AG09309 (cell line): Measurements from ENCODE around the gene RAI1.

Experiments
- DNase-seq: peaks from one replicate; pipeline ENCODE4 v3.0.0-alpha.2; 2010; ENCODE audit warnings: low read depth
- H3K4me3 ChIP-seq: 2 replicates; pipeline ENCODE4 v1.5.1; 2011; ENCODE audit warnings: mild to moderate bottlenecking, low read depth, low read length, moderate library complexity; ENCODE audit not compliant: control insufficient read depth
- TF ChIP-seq, protein P1 (sequence below): IDR thresholded peaks from 2 replicates; pipeline ENCODE4 v1.5.1; 2011; ENCODE audit warnings: mild to moderate bottlenecking, low read depth, low read length, inconsistent platforms; ENCODE audit not compliant: insufficient read depth, control insufficient read depth; ENCODE audit errors: missing control alignments

RAI1 gene

DNA sequence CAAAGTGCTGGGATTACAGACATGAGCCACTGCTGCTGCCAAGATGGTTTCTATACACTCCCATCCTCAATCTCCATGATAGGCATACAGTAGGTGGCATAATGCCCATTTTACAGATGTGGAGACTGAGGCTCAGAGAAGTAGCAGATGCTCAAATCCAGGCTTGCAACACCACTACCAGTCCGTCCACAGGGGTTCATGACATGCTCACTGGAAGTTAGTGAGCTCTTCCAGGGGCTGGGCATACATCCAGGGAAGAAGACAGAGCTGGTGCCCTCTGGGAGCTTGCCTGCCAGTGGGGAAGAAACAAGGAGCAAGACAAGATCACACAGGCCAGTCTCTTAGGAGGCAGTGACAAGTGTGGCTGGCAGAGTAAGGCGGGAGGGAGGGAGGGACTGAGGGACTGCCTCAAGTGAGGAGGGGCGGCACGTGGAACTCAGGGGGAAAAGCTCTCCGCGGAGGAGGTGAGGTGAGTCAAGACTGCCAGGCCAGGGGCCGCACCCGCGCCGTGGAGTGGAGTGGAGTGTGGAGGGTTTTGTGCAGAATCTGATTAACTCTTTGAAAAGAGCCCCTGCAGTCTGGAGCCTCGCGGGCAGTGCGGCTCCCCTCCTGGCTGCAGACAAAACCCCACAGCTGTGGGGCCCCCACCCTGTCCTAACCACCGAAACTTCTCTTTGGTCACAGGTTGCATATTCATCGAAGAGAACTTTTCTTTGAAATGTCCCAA is 127.6 kb downstream of the RAI1 start:
- no peak for DNase-seq
- TF ChIP-seq, protein P1, sequence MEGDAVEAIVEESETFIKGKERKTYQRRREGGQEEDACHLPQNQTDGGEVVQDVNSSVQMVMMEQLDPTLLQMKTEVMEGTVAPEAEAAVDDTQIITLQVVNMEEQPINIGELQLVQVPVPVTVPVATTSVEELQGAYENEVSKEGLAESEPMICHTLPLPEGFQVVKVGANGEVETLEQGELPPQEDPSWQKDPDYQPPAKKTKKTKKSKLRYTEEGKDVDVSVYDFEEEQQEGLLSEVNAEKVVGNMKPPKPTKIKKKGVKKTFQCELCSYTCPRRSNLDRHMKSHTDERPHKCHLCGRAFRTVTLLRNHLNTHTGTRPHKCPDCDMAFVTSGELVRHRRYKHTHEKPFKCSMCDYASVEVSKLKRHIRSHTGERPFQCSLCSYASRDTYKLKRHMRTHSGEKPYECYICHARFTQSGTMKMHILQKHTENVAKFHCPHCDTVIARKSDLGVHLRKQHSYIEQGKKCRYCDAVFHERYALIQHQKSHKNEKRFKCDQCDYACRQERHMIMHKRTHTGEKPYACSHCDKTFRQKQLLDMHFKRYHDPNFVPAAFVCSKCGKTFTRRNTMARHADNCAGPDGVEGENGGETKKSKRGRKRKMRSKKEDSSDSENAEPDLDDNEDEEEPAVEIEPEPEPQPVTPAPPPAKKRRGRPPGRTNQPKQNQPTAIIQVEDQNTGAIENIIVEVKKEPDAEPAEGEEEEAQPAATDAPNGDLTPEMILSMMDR = no peak
- H3K4me3 ChIP-seq = no peak overlapping the region

DNA sequence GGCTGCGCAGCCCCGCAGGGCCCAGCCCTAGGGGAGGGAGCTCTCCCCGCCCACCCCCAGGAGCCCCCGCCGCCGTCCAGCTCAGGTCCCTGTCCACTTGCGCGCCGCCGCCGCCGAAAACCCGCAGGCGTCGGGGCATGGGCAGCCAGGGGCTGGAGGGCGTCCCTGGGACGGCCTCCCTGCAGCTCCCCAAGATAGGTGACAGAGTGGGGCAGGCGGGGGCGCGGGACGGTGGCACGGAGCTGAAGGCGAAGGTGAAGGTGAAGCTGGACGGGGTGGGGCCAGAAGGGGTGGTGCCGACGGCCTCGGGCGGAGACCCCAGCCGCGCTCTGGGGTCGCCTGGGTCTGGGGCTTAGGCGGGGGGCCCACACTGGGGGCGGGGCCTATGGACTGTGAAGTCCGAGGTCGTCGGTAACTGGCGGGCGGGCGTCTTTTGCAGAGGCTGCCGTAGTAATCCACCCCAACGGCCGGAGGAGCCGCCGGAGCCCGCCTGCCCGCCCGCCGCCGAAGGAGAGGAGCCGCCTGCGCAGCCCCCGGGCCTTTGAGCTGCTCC is 128.3 kb downstream of the RAI1 start:
- no peak overlapping the region for H3K4me3 ChIP-seq
- DNase-seq = no peak
- TF ChIP-seq, protein P1 = no peak

DNA sequence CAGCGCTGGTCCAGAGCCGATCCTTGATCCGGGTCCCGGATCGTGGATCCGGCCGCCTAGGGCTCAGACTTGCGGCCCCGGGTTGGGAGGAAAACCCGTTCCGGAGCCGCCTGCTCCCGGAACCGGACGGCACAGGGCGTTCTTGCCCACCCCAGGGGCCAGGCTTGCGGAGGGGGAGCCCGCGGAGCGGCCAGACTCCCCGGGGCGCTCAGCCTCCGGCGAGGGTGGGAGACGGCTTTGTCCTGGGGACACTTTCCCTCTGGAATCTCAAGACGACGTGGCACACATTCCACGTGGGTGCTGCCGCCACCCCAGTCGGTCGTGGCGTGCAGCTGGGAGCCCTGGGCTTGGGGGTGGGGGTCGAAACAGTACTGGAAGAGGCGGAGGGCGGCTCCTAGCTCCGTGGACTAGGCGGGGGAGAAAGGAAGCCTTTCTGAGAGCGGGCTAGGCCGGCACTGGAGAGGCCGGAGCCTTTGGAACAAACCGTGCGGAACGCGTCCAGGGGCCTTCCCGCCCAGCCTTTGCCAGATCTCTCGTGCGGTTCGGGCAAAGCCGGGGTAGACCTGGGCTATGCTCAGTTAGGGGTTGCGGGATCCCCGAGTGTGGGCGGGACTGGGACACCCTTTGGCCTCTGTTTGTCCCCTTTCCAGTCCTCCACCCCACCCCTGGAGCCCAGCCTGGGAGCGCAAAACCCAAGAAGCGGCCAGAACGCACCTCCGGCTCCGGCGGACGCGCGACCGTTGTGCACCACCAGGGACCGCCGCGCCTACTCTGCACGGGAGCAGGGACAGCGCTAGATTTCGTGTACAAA is 129.0 kb downstream of the RAI1 start:
- no peak for DNase-seq
- no peak overlapping the region for H3K4me3 ChIP-seq
- TF ChIP-seq, protein P1 = no peak

DNA sequence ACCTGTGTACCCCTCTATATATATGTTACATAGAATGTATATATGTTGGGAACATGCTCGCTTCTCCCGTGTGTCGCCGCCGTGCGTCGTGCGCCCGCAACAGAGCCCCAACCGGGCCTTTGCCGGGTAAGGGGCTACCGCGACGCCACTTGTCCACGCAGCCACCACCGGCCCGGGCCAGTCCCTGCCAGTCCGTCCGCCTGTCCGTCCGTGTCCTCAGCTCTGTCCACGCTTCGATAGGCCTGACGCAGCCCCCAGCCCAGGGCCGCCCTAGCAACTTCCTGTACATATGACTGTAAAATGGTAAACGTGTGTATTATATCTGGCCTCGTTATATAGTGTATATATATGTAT is 129.6 kb downstream of the RAI1 start:
- no peak overlapping the region for H3K4me3 ChIP-seq
- TF ChIP-seq, protein P1 = no peak
- DNase-seq = no peak

DNA sequence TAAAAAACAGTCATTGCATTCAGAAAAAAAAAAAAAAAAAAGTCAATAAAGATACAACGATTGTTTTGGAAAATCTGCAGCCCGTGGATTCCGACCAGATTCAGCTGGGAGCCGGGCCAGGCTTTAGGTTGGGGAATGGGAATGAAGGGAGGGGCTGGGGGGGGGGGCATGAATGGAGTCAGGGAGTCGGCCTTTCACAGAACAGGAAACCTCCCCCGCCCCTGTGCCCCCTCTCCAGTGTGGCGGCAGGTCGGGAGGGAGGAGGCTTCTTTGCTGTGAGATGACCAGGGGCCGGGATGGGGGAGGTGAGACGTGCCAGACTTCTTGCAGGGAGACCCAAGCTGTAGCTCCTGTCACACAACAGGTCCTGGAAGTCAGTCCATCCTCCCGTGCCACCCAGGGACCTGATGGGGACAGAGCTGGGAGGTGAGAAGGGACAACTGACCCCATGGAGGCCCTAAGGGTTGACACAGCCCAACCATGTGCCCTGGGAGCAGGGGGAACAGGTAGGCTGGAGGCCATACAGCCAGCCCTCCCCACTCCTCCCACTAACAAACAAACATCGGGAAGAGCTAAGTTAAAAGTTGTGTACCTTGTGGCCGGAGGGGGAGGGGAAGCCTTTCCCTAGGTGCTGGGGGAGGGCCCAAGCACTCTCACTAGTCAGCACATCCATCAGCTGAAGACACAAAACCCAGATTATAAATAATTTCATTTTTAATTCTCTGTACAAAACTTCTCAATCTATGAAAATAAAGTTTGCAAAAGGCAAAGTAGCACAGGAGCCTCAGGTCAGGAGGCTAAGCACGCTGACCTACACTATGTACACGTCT is 130.3 kb downstream of the RAI1 start:
- H3K4me3 ChIP-seq = no peak overlapping the region
- TF ChIP-seq, protein P1 = no peak
- DNase-seq = no peak
